GM19468 (cell line): ENCODE data around the gene AKAP13.

Experiments
- ATAC-seq: cut with Tn5 transposase; IDR thresholded peaks from one replicate; pipeline ENCODE4 v1.9.1; 2021; ENCODE audit warnings: mild to moderate bottlenecking, moderate library complexity, moderate number of reproducible peaks; ENCODE audit not compliant: unreplicated experiment; ENCODE audit errors: extremely low read depth

The AKAP13 gene

GRCh38 chr15:85743392-85744055, 363.1 kb downstream of the AKAP13 start:
- ATAC-seq: no peak

- ATAC-seq: no peak
Measured at GRCh38 chr15:85744579-85744978, 364.2 kb downstream of the AKAP13 start.

DNA sequence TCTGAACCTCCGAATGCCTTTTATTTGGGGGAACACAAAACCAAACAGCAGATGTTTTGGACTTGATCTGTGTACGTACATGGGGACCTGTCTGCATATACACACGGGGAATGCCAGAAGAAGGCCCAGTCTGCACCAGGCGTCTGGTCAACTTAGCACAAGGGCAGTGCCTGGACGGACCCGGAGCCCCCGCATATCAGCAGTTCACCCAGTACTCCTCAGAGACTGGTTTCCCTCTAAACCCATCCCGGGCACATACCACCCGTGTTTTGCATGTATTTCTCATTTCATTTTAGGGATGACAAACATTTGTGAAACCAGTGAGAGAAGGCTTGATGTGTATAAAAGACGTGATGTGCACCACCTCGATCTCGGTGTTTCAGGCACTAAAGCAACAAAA, 364.6 kb downstream of the AKAP13 start:
- no peak for ATAC-seq

- ATAC-seq: no peak
Measured at GRCh38 chr15:85745525-85746150, 365.2 kb downstream of the AKAP13 start.

GRCh38 chr15:85746641-85747040, 366.2 kb downstream of the AKAP13 start:
- no peak for ATAC-seq

DNA sequence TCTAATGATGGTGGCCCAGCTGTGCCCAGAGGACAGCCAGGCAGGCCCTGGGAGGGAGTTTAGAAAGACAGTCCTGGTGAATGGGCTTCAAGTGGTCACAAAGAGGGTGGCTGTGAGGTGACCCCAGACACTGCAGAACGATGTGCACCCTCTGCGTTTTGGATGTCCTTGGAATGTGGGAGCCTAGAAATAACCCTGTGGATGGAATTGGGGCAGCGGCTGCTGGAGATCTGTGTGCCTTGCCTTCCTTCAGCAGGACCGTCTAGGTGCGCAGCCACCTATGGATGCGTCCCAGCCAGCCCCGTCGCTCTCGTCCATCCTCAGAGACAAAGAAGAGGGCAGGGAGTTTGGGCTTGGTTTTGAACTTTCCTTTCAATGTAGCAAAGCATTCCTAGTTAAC, 367.8 kb downstream of the AKAP13 start:
- ATAC-seq: no peak

DNA sequence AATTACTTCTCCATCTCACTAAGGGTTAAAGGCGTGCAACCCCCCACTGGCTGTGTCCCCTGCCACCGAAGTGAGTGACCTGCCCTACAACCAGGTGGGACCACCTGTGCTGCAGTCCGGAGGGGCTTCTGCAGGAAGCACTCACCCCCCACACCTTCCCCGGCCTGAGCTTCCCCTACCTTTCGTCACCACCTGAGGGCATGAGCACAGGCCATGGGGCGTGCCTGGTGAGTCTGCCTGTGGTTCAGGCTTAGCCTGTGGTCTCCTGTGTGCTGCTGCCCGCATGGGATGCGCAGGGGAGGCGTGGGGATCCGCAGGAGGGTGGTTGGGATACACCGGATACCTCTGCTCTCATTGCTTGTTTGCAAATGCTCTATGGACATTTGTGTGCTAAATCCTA, 368.3 kb downstream of the AKAP13 start:
- no peak for ATAC-seq

GRCh38 chr15:85749261-85750151, 369.1 kb downstream of the AKAP13 start:
- no peak for ATAC-seq

GRCh38 chr15:85750319-85751290, 370.2 kb downstream of the AKAP13 start:
- ATAC-seq: no peak

- ATAC-seq: no peak
Measured at GRCh38 chr15:85751291-85752123, 371.1 kb downstream of the AKAP13 start.

GRCh38 chr15:85752124-85752475, 371.7 kb downstream of the AKAP13 start:
- no peak for ATAC-seq

DNA sequence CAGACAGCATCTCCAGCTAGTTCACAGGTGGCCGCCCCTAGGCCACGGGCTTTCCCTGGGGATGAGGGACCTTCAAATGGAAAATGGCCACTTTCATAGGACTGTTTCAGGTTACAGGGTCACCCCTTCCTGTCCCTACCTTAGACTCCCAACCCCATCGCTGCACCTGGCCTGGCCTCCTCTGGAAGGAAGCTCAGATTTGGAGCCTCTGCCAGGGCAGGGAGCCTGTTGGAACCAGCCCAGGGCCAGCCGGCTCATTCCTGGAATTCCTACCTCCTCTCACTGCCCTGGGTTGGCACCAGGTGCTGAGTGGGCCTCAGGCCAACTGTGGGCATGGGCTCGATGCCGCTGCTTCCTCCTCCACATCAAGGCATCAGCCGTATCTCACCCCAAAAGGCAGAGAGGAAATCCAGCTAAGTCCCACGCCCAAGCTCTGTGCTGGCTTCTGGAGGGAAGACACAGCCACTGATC, 372.1 kb downstream of the AKAP13 start:
- ATAC-seq: no peak

GRCh38 chr15:85753261-85753660, 372.9 kb downstream of the AKAP13 start:
- ATAC-seq: no peak

DNA sequence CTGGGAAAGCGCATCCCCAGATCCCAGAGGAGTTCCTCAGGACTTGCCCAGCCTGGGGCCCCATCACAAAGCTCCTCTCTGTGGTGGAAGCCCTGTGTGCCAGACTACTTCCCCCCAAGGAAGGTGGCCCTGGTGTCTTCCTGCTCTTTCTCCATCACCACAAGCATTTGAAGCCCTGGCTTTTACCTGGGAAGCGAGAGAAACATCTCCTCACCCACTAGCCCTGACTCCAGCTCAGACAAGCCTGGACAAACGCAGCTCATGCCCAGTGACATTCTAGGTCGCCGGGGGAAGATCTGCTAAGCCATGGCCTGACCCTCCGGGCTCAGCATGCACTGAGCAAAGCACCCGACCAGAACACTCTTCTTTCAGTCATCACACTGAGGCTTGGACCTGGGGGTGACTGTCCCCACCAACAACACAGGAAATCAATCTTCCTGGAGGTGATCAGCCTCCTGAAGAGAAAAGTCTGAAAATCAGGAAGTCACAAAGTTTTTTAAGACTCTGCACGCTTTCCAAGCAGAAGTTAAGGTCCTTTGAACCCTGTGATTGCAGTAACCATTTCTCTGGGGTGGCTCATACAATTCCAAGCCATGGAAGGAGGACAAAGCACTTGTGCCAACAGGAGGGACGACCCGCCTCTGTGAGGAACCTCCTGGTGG, 373.5 kb downstream of the AKAP13 start:
- ATAC-seq: no peak

- no peak for ATAC-seq
Measured at GRCh38 chr15:85754989-85755388, 374.6 kb downstream of the AKAP13 start.

GRCh38 chr15:85755471-85755870, 375.1 kb downstream of the AKAP13 start:
- ATAC-seq: no peak

DNA sequence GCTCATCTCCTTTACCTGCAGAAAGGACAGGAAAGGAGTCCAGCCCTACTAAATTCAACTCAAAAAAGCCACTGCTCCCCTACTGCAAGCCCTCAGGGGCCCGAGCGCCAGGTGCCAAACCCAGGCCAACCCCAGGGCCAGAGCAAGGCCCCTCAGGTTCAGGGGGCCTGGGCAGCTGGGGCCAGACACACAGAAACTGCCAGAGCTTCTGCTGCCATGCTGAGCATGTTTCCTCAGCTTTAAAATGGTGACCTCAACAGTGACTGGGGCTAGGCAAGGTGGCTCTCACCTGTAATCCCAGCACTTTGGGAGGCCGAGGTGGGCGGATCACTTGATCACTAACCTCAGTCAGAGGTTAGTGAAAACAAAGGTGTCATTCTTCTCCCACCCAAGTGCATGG, 375.5 kb downstream of the AKAP13 start:
- no peak for ATAC-seq

GRCh38 chr15:85756411-85757072, 376.1 kb downstream of the AKAP13 start:
- ATAC-seq: no peak
